Stimulated activated CD8-positive, alpha-beta memory T cell treated with anti-CD3 and anti-CD28 coated beads, Interleukin-7, amount 100 ng/mL, for 24 hours (primary cell): ENCODE results near the gene ANKRD13D.

Experiments used
- DNase-seq: peaks from one replicate; pipeline ENCODE4 v3.0.0-alpha.2; 2020; ENCODE audit warnings: low read depth

The ANKRD13D gene

GRCh38 chr11:67261946-67262681 lies 27.0 kb upstream of the ANKRD13D start:
- no peak for DNase-seq

DNA sequence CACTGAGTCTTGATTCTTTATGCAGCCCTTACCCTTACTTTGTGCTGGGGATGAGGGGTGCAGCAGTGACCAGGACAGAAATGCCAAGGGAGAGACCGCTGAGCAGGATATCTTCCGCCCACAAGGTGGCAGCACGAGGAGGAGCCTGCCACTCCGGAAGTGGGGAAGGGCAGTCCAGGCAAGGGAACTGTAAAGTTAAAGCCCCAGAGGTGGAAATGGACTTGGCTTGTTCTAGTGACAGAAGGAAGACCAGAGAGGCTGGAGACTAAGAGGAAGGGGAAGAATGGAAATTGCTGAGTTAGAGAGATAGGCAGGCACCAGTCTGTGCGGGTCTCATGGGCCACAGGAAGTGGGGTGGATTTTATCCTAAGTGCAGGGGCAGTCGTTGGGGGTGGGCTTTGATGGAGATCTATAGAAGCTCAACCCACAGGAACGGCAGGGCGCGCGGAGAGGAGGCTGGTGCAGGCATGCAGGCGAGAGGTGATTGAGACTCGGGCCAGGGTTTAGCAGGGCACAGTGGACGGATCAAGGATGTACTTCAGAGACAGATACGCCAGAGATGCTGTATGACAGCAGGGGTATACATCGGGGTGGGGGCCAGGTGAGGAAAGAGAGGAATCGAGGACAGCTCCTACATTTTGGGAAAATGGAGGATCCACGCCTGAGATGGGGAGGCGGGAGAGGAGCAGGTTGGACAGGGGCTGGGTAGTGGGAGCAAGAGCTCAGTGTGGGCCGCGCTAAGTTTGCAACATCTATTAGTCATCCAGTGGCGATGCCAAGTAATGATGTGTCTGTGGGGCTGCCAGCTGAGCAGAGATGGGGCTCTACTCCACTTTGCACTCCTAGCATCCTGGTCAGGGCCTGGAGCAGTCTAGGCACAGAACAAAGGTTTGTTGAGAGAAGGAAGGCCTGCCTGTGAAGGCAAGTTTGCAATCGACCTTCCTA lies 26.1 kb upstream of the ANKRD13D start:
- DNase-seq = no peak

GRCh38 chr11:67264260-67264659 lies 24.8 kb upstream of the ANKRD13D start:
- no peak for DNase-seq

- no peak for DNase-seq
Measured at GRCh38 chr11:67264877-67265632, 24.0 kb upstream of the ANKRD13D start.

DNA sequence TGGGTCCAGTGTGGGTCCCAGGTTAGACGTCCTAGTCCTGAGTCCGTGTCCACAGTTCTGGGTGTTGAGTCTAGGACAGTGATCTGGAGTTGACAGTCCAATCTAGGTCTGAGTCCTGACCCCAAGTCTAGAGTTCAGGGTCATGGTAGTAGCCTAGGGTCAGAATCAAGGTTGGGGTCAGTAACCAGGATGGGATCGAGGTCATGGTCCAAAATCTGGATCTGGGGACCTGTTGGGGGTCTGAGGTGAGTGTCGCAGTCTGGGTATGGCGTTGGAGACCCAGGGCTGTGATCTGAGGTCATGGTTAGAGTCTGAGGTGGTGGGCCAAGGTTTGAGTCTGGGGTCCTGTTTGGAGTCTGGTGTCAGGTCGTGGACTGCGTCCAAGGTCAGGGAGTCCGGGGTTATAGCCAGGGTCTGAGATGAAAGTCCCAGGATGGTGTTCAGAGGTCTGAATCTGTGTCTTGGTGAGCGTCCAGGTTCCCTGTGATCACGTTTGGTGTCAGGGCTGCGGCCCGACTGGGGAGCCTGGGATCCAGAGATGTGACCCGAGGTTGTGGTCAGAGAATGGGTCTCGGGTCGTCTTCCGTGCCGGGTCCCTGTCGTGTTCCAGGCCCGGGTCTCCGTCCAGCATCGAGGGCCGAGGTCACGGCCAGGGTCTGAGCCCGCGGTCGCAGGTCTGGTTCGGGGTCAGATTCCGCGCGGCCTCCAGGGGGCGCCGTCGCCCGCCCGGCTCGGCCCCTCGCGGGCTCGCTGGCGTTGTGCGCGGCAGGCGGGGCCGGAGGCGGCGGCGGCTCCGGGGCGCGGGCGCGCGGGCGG lies 23.3 kb upstream of the ANKRD13D start:
- no peak for DNase-seq

DNA sequence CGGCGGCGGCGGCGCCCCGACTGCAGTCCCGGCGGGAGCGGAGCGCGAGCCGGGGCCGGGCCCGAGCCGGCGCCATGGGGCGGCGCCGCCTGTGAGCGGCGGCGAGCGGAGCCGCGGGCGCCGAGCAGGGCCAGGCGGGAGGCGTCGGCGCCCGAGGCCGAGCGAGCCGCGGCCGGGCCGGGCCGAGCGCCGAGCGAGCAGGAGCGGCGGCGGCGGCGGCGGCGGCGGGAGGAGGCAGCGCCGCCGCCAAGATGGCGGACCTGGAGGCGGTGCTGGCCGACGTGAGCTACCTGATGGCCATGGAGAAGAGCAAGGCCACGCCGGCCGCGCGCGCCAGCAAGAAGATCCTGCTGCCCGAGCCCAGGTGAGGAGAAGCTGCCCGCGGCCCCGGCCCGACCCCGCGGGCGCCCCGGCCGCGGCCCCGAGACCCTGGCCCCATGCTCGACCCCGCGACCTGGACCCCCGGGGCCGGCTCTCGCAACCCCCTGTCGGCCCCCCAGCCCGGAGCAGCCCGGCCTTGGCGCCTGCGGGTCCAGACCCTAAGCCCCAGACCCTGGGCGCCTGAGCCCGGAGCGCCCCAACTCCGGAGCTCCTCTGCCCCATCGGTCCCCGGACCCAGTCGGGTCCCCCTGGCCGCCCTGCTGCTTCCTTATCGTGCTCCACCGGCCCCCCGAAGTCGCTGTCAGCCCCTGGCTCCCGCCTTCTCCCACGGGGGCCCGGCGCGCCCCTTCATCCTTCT lies 22.5 kb upstream of the ANKRD13D start, which contains the start of gene GRK2:
TSS of gene GRK2 (plus strand) at position 25 of the 739 bp plus-strand sequence. CDS start at position 252, 227 bp downstream.
- DNase-seq = no peak

- DNase-seq = no peak
Measured at GRCh38 chr11:67267188-67268080, 21.7 kb upstream of the ANKRD13D start.

GRCh38 chr11:67268081-67268961 lies 20.8 kb upstream of the ANKRD13D start:
- DNase-seq = no peak

GRCh38 chr11:67268962-67269268 lies 20.2 kb upstream of the ANKRD13D start:
- DNase-seq = no peak

- DNase-seq = no peak
Measured at GRCh38 chr11:67269401-67270255, 19.5 kb upstream of the ANKRD13D start.

- DNase-seq = no peak
Measured at GRCh38 chr11:67270256-67271204, 18.6 kb upstream of the ANKRD13D start.

GRCh38 chr11:67271205-67271540 lies 17.9 kb upstream of the ANKRD13D start:
- no peak for DNase-seq

GRCh38 chr11:67271541-67272284 lies 17.4 kb upstream of the ANKRD13D start:
- no peak for DNase-seq

DNA sequence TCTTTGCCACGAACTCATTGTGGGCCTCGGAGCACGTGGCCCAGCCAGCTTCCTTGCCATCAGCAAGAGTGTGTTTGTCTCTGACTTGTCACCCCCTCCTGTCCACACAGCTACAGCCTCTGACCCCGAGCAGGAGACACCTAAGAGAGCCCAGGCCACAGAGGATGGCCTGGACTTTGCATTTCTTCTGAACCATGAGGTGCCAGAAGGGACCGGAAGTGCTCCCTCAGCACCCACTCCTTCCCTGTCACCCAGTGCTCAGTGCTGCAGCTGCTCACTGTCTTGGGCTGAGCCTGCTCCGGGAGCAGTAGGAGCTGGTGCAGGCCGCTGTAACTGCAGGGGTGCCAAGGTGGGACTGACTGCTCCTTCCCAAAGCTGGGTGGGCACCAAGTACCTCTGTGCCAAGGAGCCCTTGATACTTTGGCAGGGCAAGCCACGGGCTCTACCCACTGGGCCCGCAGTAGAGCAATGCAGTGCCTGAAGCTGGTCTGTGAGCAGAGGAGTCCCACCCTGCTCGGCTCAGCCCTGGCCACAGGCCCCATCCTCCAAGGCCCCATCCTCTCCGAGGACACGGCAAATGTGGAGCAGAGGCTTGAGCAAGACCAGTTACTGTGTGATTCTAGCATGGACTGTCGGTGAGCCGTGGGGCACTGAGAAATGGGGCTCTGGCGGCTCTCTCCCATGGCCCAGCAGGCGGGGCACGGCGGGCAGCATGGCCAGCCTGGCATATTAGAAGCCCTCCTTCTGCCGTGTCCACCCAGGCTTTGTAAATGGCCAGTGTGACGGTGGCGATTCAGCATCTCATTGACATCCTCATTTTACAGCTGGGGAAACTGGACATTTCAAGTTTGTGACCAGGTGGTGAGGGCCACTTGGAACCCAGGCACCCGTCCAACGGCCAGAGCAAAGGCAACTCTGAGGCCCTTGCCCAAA lies 16.5 kb upstream of the ANKRD13D start:
- DNase-seq = no peak
